ENCODE data around the gene COL5A1.
A peak's percentile ranks its signal among the peaks of the same experiment; 100 is the strongest.

- peak; percentile 48 to 54 for TF ChIP-seq CTCF (conservative IDR thresholded peaks at IDR 0.05 in 1 of 2, IDR thresholded peaks at IDR 0.05 in 1 of 2; ENCODE audit: low read depth in 1 of 2, low read length in 2 of 2)
- TF ChIP-seq EZH2 (IDR thresholded peaks at IDR 0.05; ENCODE audit: low read length, missing control alignments) = no peak
These were observed 980 bp downstream of the COL5A1 start for GRCh38 chr9:134642385-134643181.

Data from fibroblast of lung (primary cell).